Liver (tissue), 9 donors: ENCODE measurements around the gene ERFL. TPM values are rescaled to one million over a fixed set of nuclear protein-coding genes. Genes with fewer than 3 reads are reported as not detected.

ENCODE experiments used
- DNase-seq: peaks from one replicate; pipeline ENCODE4 v3.0.0-alpha.2; 2017; ENCODE audit warnings: low spot score
- H3K27ac ChIP-seq, 2 donors: one replicate each; pipeline ENCODE4 v1.7.0; 2013; ENCODE audit warnings: inconsistent platforms in 2 of 2, low read length in 2 of 2, control low read depth in 1 of 2, low read depth in 1 of 2, mild to moderate bottlenecking in 1 of 2
- H3K27me3 ChIP-seq, 4 donors: one replicate each; pipeline versions ENCODE4 v1.6.1 to v1.7.0; 2013; ENCODE audit warnings: low read length in 3 of 4, inconsistent platforms in 1 of 4, mild to moderate bottlenecking in 1 of 4, moderate library complexity in 1 of 4; ENCODE audit not compliant: control insufficient read depth in 4 of 4, insufficient read depth in 4 of 4
- H3K36me3 ChIP-seq, 4 donors: one replicate each; pipeline versions ENCODE4 v1.6.1 to v1.7.0; 2013; ENCODE audit warnings: low read length in 3 of 4, mild to moderate bottlenecking in 3 of 4, low read depth in 1 of 4, moderate library complexity in 1 of 4; ENCODE audit not compliant: control insufficient read depth in 4 of 4, insufficient read depth in 3 of 4
- H3K4me1 ChIP-seq, 4 donors: one replicate each; pipeline versions ENCODE4 v1.6.1 to v1.7.0; 2013; ENCODE audit warnings: low read length in 3 of 4, mild to moderate bottlenecking in 3 of 4, moderate library complexity in 1 of 4; ENCODE audit not compliant: control insufficient read depth in 4 of 4, insufficient read depth in 4 of 4
- H3K4me3 ChIP-seq, 3 donors: one replicate each; pipeline versions ENCODE4 v1.6.1 to v1.7.0; 2013; ENCODE audit warnings: low read length in 3 of 3, control low read depth in 1 of 3, low read depth in 1 of 3, mild to moderate bottlenecking in 1 of 3
- H3K9ac ChIP-seq, 2 donors: one replicate each; pipeline ENCODE4 v1.7.0; 2013; ENCODE audit warnings: low read length in 2 of 2, mild to moderate bottlenecking in 2 of 2, moderate library complexity in 2 of 2, control low read depth in 1 of 2, low read depth in 1 of 2
- H3K9me3 ChIP-seq, 4 donors: one replicate each; pipeline versions ENCODE4 v1.6.1 to v1.7.0; 2013; ENCODE audit warnings: low read length in 3 of 4; ENCODE audit not compliant: control insufficient read depth in 4 of 4
- CTCF ChIP-seq: fragments of 150-350 bp; IDR thresholded peaks from 2 replicates; pipeline ENCODE4 v1.5.1; 2017; ENCODE audit warnings: improper control_type of control experiment, low read depth, low read length; ENCODE audit not compliant: missing input control
- EGR1 ChIP-seq, 2 donors: IDR thresholded peaks; 2 replicates each; pipeline ENCODE4 v1.6.1; 2016 to 2018; ENCODE audit warnings: antibody characterized with exemption in 2 of 2, low read depth in 2 of 2
- FOXA2 ChIP-seq: IDR thresholded peaks from 2 replicates; pipeline ENCODE4 v1.6.1; 2016; ENCODE audit warnings: antibody characterized with exemption
- GABPA ChIP-seq, 2 donors: IDR thresholded peaks in 1 of 2; conservative IDR thresholded peaks in 1 of 2; 2 replicates each; pipeline ENCODE4 v1.6.1; 2016; ENCODE audit warnings: antibody characterized with exemption in 2 of 2, mild to moderate bottlenecking in 1 of 2, moderate library complexity in 1 of 2
- HNF4G ChIP-seq: IDR thresholded peaks from 2 replicates; pipeline ENCODE4 v1.6.1; 2016; ENCODE audit warnings: antibody characterized with exemption
- JUND ChIP-seq, 2 donors: IDR thresholded peaks; 2 replicates each; pipeline ENCODE4 v1.6.1; 2016; ENCODE audit warnings: antibody characterized with exemption in 2 of 2
- MAX ChIP-seq: IDR thresholded peaks from 2 replicates; pipeline ENCODE4 v1.6.1; 2016; ENCODE audit warnings: antibody characterized with exemption
- REST ChIP-seq: IDR thresholded peaks from 2 replicates; pipeline ENCODE4 v1.6.1; 2016; ENCODE audit warnings: antibody characterized with exemption, mild to moderate bottlenecking
- RXRA ChIP-seq, 2 donors: IDR thresholded peaks; 2 replicates each; pipeline ENCODE4 v1.6.1; 2017 to 2018; ENCODE audit warnings: antibody characterized with exemption in 2 of 2, mild to moderate bottlenecking in 1 of 2
- SP1 ChIP-seq: IDR thresholded peaks from 2 replicates; pipeline ENCODE4 v1.6.1; 2018; ENCODE audit warnings: antibody characterized with exemption, mild to moderate bottlenecking
- TAF1 ChIP-seq: conservative IDR thresholded peaks from 2 replicates; pipeline ENCODE4 v1.6.1; 2016; ENCODE audit warnings: antibody characterized with exemption, mild to moderate bottlenecking
- WGBS: extraction: QIAGEN DNeasy Blood & Tissue Kit; methylation state at CpG from one replicate; pipeline ENCODE4 v1.1.7; 2013; 5-methylcytosine and 5-hydroxymethylcytosine counted together
- polyA plus RNA-seq, 2 donors: library from polyadenylated mRNA; stranded (reverse) in 1 of 2; unstranded in 1 of 2; fragments of 200-250 nt in 1 of 2; fragments of >200 nt in 1 of 2; fragmentation: Nextera tagmentation in 1 of 2; extraction: Ambion mirVana in 1 of 2; gene quantifications; one replicate each; pipeline versions ENCODE4 v1.2.1 to v1.2.3, GENCODE V29; 2013 to 2015
- total RNA-seq, 2 donors: library from RNA; depleted of rRNA; stranded (reverse); fragments of >200 nt; gene quantifications; one replicate each; pipeline ENCODE4 v1.2.3, GENCODE V29; 2014
- donor health status: healthy.
- donor health status: healthy.
- donor health status: healthy.
- donor health status: healthy.
- donor health status: healthy.

Gene ERFL
- total and polyA plus RNA-seq, 4 donors, result not detected

- TF ChIP-seq EGR1 (IDR thresholded peaks at IDR 0.05; ENCODE audit: low read depth in 2 of 2), result no peak
- no peak for TF ChIP-seq FOXA2
- peak; percentile 79 for TF ChIP-seq CTCF
- no peak for TF ChIP-seq SP1
- no peak for TF ChIP-seq RXRA (IDR thresholded peaks at IDR 0.05)
Observed at GRCh38 chr19:41957838-41958366, 29.7 kb upstream of the ERFL start (continued).

- TF ChIP-seq HNF4G (no peak), CTCF (no peak), TAF1 (no peak), EGR1 (IDR thresholded peaks at IDR 0.05; ENCODE audit: low read depth in 2 of 2) (no peak), MAX (no peak)
- Histone ChIP-seq H3K9me3 (no peaks in the 10 kb centered on the region), H3K9ac (no peak overlapping the region), H3K27me3 (no peaks in the 10 kb centered on the region), H3K27ac (no peak overlapping the region), H3K4me1 (peaks cover 0 to 14% (median 8%) of the 10 kb centered on the region in 4 donors), H3K4me3 (no peak overlapping the region), H3K36me3 (peaks cover 0 to 6% (median 2%) of the 10 kb centered on the region in 4 donors)
- DNase-seq, result no peak
- 72% methylated on average over 11 of the region's 11 CpGs for WGBS
Observed at GRCh38 chr19:41957161-41957837, 29.1 kb upstream of the ERFL start.

GRCh38 chr19:41956621-41957020, 28.4 kb upstream of the ERFL start:
- 87% methylated on average over 13 of the region's 13 CpGs for WGBS
- H3K9me3 ChIP-seq, result no peaks in the 10 kb centered on the region
- H3K27me3 ChIP-seq, result no peaks in the 10 kb centered on the region
- H3K36me3 ChIP-seq, result peaks cover 0 to 6% (median 2%) of the 10 kb centered on the region in 4 donors
- H3K4me3 ChIP-seq, result no peak overlapping the region
- H3K27ac ChIP-seq, result no peak overlapping the region
- peaks cover 0 to 14% (median 8%) of the 10 kb centered on the region in 4 donors for H3K4me1 ChIP-seq
- no peak for TF ChIP-seq FOXA2
- no peak for TF ChIP-seq JUND (IDR thresholded peaks at IDR 0.05)
- no peak for TF ChIP-seq REST
- TF ChIP-seq GABPA (IDR thresholded peaks at IDR 0.05 in 1 of 2, conservative IDR thresholded peaks at IDR 0.05 in 1 of 2), result no peak
- TF ChIP-seq MAX, result no peak
- no peak for TF ChIP-seq HNF4G
- H3K9ac ChIP-seq, result no peak overlapping the region
- no peak for DNase-seq
